ENCODE results near the gene SENP3.

The SENP3 gene

GRCh38 chr17:7555320-7555948, 6.3 kb upstream of the SENP3 start:
- in situ Hi-C loops (cut with MboI; ENCODE audit: low sequenced_read_pairs) = no loop called here

- in situ Hi-C loops (cut with MboI; ENCODE audit: low sequenced_read_pairs) = no loop called here
Observed at GRCh38 chr17:7556627-7557026, 5.1 kb upstream of the SENP3 start.

DNA sequence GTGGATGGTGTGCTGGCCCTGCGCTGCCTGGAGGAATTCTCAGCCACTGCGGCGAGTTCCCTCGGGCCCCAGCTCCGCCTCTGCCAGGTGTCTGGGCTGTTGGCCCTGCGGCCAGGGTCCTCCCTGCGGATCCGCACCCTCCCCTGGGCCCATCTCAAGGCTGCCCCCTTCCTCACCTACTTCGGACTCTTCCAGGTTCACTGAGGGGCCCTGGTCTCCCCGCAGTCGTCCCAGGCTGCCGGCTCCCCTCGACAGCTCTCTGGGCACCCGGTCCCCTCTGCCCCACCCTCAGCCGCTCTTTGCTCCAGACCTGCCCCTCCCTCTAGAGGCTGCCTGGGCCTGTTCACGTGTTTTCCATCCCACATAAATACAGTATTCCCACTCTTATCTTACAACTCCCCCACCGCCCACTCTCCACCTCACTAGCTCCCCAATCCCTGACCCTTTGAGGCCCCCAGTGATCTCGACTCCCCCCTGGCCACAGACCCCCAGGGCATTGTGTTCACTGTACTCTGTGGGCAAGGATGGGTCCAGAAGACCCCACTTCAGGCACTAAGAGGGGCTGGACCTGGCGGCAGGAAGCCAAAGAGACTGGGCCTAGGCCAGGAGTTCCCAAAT, 4.5 kb upstream of the SENP3 start:
- in situ Hi-C loops (cut with MboI; ENCODE audit: low sequenced_read_pairs) = no loop called here

- in situ Hi-C loops (cut with MboI; ENCODE audit: low sequenced_read_pairs) = no loop called here
Observed at GRCh38 chr17:7557775-7558543, 3.8 kb upstream of the SENP3 start.

GRCh38 chr17:7558544-7559319, 3.0 kb upstream of the SENP3 start, which contains the start of gene TNFSF13:
TNFSF13 (plus strand) TSS chr17:7558750; CDS start chr17:7559040, 290 bp downstream.
- in situ Hi-C loops (cut with MboI; ENCODE audit: low sequenced_read_pairs) = no loop called here

GRCh38 chr17:7559320-7560171, 2.2 kb upstream of the SENP3 start:
- in situ Hi-C loops (cut with MboI; ENCODE audit: low sequenced_read_pairs) = no loop called here

GRCh38 chr17:7560172-7561027, 1.3 kb upstream of the SENP3 start:
- in situ Hi-C loops (cut with MboI; ENCODE audit: low sequenced_read_pairs) = no loop called here

- in situ Hi-C loops (cut with MboI; ENCODE audit: low sequenced_read_pairs) = no loop called here
Observed at GRCh38 chr17:7561028-7561575, 617 bp upstream of the SENP3 start.

DNA sequence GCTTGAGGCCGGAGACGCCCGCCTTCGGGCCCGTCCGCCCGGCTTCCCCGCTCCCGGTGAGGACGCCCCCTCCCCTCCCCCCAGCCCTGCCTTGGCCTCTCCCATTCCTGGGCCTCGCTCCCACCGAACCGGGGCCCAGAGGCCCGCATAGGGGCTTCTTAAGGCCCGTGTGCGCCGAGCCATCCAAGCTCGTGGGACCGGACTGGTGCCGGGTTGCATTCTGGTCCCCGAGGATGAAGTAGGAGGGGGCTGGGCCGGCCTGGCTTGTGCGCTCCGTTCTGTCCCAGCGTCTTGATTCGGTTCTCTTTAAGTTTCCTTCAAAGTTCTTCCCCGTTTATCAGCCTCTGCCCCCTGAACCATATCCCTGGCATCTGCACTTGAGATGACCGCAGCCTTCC, 488 bp downstream of the SENP3 start:
- in situ Hi-C loops (cut with MboI; ENCODE audit: low sequenced_read_pairs) = no loop called here

DNA sequence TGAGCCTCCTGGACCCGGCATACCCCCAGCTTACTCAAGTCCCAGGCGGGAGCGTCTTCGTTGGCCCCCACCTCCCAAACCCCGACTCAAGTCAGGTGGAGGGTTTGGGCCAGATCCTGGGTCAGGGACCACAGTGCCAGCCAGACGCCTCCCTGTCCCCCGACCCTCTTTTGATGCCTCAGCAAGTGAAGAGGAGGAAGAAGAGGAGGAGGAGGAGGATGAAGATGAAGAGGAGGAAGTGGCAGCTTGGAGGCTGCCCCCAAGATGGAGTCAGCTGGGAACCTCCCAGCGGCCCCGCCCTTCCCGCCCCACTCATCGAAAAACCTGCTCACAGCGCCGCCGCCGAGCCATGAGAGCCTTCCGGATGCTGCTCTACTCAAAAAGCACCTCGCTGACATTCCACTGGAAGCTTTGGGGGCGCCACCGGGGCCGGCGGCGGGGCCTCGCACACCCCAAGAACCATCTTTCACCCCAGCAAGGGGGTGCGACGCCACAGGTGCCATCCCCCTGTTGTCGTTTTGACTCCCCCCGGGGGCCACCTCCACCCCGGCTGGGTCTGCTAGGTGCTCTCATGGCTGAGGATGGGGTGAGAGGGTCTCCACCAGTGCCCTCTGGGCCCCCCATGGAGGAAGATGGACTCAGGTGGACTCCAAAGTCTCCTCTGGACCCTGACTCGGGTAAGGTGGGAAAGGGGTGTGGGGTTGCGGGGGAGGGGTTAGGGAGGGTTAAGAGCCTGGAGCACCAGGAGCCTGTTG, 1.6 kb downstream of the SENP3 start:
- in situ Hi-C loops (cut with MboI; ENCODE audit: low sequenced_read_pairs) = no loop called here

- in situ Hi-C loops (cut with MboI; ENCODE audit: low sequenced_read_pairs) = no loop called here
Observed at GRCh38 chr17:7569571-7569970, 7.9 kb downstream of the SENP3 start.

GRCh38 chr17:7570351-7570750, 8.6 kb downstream of the SENP3 start:
- in situ Hi-C loops (cut with MboI; ENCODE audit: low sequenced_read_pairs) = no loop called here

DNA sequence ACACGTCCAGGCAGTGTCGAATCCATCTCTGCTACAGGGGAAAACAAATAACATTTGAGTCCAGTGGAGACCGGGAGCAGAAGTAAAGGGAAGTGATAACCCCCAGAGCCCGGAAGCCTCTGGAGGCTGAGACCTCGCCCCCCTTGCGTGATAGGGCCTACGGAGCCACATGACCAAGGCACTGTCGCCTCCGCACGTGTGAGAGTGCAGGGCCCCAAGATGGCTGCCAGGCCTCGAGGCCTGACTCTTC, 10.5 kb downstream of the SENP3 start:
- in situ Hi-C loops (cut with MboI; ENCODE audit: low sequenced_read_pairs) = no loop called here

- in situ Hi-C loops (cut with MboI; ENCODE audit: low sequenced_read_pairs) = no loop called here
Observed at GRCh38 chr17:7572588-7573323, 11.0 kb downstream of the SENP3 start.

DNA sequence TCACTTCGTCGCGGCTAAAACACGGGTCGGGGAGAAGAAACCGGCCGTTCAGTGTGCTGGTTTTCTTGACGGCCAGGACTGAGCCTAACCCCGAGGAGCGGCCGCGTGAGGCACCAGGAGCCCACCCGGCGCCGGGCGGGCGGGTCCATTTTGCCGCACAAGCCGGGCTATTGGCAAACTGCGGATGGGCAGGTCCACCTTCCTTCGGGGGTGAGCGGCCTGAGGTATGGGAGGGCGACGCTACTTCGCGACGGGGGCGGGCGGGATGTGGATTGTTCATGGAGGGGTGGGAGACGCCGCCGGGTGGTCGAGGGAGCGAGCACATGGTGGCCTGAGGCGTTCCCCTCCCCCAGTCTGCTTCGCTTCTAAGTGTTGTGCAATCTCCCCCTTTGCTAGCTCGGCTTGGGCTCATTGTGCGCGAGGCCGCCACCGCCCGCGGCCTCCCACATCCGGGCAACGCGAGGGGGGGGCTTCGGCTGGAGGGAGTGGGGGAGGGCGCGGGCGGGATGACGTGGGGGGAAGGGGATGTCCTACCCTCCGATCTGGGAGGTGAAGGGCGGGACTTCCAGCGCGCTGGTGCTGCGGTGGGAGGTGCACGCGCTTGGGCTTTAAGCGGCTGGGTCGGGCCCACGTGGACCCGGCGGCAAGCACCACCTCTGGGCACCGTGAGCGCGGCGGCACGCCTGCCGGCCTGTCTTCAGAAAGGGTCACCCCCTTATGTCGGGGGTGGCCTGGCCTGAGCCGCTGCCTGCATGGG, 11.8 kb downstream of the SENP3 start:
- in situ Hi-C loops (cut with MboI; ENCODE audit: low sequenced_read_pairs) = no loop called here

DNA sequence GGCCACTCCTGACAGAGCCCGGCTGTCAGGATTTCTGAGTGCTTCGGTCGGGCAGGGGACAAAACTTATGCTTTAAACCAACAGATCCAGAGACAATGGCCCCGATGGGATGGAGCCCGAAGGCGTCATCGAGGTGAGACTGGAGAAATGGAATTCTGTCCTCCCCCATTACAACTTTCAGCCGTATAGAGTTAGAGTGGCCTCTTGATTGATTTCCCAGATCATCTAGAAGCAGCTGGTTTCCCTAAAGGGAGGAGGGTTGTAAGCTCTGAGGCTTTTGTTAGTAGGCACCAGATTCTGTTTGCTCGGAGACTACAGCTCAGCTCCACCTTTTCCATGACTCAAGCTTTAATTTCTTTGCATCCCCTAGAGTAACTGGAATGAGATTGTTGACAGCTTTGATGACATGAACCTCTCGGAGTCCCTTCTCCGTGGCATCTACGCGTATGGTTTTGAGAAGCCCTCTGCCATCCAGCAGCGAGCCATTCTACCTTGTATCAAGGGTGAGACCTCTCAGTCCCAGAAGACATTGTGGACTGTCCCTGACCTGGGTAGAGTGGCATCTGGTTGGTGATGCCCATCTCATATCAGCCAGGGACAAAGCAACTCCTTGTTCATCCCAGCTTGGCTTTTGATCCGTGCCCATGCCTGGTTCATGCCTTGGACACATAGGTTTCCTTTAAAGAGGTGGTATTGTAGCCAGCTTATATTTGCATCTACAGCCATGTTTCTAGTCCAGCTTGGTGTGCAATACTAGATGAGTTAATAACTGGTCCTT, 12.6 kb downstream of the SENP3 start:
- in situ Hi-C loops (cut with MboI; ENCODE audit: low sequenced_read_pairs) = no loop called here

DNA sequence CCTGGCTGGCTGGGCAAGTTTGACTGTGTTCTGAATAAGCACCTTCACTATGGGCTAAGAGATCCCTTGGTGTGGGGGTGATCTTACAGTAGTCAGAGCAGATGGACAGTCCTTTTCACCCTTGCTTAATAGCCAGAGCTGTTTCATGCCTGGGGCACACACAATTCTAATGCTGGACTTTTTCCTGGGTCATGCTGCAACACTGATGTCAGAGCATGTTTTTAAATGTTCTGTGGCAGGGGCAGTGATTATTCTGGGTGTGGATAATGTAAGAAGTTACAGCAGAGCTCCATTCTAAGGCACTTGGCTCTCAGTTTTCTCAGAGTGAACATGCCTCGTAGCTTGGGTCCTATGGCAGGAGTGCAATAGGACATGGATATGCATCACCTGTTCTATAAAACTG, 13.8 kb downstream of the SENP3 start:
- in situ Hi-C loops (cut with MboI; ENCODE audit: low sequenced_read_pairs) = no loop called here
